Measurements from ENCODE around the gene FAM163A.

The FAM163A gene

DNA sequence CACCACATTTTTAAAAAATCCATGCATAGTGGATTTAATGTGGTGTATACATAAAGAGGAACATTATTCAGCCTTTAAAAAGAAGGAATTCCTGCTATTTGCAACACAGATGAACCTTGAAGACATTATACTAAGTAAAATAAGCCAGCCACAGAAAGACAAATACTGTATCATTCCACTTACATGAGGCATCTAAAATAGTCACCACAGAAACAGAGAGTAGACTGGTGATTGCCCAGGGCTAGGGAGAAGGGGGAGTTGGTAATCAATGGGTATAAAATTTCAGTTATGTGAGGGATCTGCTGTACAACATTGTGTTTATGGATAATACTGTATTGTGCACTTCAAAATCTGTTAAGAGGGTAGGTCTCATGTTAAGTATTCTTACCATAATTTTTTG, 10.0 kb downstream of the FAM163A start:
- no peak for DNase-seq

DNA sequence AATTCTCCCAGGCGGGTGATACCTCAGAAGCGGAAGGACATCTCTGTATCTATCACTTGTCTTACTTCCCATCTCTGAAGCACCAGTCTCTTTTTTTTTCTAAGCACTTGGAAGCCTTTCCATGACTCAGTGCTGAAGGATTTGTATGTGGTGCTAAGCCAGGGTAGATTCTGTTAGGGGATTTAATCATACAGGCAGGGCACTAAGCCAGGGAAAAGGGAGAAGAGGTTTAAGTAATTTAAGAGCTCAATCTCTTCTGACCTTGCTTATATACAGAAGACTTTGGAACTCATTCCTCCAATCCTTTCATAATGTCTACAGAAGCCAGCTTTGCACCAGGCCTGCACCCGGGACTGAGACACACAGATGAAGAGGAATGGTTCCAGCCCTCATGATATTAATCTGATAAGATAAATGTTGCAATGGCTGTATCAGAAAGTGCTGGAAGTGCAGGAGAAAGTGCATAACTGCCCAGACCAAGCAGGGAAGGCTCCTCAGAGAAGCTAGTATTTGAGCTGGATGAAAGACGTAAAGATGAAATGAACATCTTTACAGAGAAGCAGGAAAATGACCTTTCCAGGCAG, 11.0 kb downstream of the FAM163A start:
- DNase-seq = no peak

DNA sequence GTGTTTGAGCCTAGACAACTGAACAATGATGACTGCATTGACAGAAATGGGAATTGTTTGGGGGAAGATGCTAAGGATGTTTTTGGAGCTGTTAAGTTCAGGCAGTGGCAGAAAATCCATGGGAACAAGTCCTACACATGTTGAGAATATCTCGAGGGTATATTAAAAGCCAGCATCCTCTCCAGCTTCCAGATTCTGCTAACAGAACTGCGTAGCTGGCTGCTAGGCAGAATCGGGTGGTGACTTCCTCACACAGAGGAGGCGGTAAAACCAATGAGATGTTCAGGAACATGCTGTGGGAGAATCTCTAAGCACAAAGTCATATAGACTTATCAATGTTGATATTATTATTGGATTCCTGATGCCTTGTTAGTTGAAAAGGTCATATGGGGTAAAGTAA, 14.8 kb downstream of the FAM163A start:
- no peak for DNase-seq

DNA sequence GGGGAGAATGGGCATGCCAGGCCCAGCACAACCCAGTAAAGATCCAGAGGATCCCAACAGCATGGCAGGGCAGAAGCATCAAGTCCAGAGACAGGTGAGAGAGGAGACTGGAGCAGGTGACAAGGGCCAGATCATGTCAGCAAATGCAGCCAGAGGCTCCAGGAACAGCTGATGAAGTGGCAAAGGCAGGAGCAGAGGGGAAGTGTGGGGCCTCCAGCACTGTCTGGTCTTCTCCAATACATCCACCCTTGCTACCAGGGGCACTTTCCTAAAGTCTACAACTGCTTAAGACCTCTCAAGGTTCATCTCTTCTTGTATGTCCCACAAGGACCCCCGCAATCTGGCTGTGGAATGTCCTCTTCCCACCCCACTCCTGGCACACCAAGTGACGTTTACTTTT, 17.4 kb downstream of the FAM163A start:
- no peak for DNase-seq

DNA sequence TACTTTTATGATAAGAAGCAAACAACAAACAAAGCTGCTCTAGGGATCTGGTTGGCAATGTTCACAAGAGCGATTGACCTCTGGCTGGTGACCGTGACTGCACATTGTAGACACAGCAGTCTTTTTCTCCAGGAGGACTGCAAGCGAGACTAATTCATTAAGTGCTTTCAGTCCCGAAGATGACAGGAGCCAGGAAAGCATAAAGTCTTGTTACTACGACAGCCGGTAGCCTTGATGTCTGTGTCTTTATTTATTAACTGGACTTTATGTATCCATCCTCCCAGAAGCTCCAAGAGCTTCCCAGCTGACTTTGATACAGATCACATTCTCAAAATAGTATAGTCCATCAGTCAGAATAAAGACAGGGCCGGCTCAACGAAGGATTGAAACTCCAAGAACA, 18.2 kb downstream of the FAM163A start:
- DNase-seq = no peak

DNA sequence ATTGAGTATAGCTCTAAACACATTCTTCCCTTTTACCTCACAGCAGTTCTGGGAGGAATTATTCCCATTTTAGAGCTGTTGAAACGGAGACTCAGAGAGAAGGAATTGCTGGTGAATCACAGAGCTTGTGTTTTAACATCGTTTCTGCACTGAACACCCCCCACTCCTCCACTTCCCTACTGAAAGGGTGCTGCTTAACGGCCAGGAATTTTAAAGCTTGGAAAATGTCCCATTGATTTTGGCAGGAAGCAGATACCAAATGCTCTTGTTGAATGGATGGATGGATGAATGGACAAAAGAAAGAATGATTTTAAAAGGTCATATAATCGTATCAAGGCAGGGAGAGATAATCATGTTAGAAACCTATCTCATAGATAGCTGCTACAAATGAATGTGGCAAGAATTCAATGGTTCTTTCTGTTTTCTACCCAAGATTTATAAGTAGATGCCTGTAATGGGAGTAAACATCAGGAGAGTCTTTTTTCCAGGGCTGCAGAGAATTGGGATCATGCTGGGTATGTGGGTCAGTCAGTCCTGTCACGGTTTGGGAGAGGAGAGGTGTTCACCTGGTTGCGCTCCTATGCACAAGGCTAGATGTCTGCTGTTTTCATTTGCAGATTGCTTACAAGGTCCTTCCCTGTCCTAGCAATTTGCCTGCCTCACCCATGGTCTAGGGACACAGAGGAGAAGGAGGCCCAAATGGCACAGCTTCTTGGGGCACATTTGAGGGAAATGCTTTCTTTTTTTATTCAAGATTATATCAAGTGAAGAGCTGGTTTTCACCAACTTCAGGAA, 19.0 kb downstream of the FAM163A start:
- DNase-seq = no peak

DNA sequence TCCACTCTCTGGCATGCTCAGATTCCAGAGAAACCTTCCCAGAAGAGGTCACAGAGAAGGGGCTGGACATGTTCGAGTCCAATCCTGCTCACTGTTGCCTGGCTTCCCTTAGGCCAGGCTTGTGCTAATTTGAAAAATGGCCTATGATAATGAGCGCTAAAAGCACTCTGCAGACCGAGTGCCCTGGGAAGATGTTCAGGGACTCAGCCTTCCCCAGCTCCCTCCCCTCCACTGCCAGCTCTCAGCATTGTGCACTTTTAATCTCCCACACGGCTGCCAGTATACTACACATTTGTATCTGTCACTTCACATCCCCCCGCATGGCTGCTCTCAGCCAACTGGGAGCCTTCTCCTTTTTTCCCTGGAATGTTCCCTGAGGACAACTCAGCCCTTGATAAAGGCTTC, 24.1 kb downstream of the FAM163A start:
- no peak for DNase-seq

DNA sequence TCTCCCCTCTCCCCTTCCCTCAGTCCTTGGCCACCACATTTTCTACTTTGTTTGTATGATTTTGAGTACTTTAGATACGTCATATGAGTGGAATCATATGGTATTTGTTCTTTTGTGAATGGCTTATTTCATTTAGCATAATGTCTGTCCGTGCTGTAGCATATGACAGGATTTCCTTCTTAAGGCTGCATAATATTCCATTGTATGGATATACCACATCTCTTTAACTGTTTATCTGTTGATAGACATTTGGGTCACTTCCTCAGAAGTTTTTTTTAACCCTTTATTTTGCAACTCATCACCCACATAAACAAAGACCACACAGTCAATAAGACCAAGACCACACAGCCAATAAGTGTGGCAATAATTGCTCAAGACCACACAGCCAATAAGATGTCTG, 24.9 kb downstream of the FAM163A start:
- DNase-seq = no peak

DNA sequence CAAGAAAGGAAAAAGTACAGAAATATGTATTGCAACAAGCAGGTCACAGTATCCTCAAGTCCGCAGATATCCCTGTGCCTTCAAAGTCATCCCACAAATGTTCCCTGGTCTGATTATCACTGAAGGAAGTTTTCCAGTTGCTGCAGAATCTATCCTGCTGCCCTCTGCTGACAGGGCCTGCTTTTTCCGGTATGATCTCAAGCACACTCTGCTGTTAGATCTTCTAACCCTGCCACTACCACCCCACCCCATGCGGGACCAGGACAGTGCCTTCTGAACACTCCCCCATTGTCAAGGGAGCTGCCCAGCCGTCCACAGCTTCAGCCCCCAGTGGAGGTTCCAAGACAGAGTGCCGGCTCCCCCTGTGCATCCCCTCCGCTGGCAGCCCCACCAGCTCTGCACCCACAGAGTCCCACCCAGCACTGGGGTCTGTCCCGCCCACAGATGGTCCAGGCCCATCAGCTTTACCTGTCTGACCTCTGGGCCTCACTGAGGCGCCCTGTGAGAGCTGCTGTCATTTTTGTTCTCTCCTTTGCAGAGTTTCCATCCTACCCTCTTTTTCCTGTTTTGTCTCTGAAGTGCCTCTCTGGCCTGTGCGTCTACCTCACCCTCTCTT, 27.9 kb downstream of the FAM163A start:
- DNase-seq = no peak

DNA sequence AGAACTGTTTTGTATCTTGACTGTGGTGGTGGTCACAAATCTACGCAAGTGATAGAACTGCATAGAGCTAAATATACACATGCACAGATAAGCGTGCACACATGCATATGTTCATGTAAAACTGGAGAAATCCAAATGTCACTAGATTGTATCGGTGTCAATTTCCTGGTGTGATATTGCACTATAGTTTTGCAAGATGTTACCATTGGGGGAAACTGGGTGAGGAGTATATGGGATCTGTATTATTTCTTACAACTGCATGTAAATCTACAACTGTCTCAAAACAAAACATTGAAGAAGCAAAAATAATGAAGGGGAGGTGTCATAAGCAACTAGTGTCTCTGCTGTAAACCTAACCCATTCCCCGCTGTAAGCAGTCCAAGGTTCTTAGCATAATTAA, 30.2 kb downstream of the FAM163A start:
- no peak for DNase-seq

DNA sequence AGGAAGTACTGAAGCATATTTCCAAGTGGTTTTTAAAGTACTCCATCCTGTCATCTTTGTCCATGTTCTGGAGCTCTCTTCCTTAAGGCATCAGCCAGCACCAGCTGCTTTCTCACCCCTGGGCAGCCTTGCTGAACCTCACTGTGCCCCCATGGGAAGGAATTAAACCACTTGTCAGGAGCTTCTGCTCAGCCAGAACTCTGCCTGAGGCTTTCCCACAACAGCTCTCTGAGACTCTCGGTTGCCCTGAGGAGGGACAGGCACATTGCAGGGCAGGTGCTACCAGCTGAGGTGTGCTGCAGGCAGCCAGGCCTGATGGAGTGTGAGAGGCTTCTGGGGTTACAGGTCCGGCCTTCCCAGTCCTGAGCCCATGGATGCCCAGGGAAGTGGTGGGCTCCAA, 30.9 kb downstream of the FAM163A start:
- no peak for DNase-seq

DNA sequence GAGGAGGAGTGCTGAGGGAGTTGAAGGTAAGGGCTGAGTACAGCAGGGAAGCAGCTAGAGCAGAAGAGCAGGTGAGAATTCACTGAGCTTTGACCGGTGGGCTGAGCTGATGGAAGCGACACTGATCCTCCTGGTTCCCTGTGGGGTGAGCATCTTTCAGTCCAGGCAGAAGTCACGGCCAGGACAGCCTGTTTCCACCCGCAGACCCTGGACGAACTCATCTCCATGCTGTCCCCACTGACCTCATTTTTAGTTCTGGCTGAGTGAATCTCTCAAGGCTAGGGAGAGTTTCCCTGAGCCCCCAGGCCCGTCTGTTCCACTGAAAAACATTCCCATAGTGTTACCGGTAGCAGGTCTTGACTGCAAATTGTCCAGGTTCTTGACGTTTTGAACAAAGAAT, 31.5 kb downstream of the FAM163A start:
- DNase-seq = no peak

DNA sequence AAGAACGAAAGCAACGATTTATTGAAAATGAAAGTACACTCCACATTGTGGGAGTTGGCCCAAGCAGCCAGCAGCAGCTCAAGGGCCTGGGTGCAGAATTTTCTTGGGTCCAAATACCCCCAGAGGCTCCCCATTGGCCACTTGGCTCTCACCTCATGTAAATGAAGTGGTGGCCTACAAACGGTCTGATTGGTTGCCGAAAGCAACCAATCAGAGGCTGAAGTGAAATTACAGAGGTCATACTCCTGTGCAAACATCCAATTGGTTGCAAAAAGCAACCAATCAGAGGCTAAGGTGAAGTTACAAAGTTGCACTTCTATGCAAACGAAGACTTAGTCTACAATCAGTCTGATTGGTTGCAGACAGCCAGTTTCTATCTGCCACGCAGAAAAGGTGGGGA, 31.9 kb downstream of the FAM163A start:
- no peak for DNase-seq

DNA sequence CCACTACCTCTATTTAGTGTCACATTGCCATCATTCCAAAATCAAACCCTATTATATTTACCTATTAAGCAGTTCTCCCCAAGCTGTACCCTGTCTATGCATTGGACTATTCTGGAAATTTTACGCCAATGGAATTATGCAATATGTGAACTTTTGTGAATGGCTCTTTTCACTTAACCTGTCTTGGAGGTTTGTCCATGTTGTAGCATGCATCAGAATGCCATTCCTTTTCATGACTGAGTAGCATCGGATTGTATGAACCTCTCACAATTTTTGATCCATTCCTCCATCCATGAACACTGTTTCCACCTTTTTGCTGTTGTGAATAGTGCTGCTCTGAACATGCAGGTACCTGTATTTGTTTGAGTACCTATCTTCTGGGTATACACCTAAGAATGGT, 33.7 kb downstream of the FAM163A start:
- DNase-seq = no peak

DNA sequence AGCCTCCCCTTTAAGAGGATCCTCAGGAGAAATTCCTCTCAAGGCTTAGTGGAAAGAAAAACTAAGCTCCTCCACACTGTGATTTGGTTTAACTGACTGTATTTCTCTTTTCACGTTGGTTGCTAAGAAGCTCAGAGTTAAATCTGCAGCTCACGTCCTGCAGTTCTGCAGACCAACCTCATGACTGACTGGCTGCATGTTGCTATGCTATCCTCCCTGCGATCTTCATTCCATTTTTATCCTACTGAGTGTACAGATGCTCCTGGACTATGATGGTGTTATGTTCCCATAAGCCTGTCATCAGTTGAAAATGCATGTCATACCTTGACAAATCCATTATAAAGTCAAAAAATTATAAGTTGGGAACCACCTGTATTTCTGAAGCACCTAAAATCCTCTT, 34.6 kb downstream of the FAM163A start:
- DNase-seq = no peak

DNA sequence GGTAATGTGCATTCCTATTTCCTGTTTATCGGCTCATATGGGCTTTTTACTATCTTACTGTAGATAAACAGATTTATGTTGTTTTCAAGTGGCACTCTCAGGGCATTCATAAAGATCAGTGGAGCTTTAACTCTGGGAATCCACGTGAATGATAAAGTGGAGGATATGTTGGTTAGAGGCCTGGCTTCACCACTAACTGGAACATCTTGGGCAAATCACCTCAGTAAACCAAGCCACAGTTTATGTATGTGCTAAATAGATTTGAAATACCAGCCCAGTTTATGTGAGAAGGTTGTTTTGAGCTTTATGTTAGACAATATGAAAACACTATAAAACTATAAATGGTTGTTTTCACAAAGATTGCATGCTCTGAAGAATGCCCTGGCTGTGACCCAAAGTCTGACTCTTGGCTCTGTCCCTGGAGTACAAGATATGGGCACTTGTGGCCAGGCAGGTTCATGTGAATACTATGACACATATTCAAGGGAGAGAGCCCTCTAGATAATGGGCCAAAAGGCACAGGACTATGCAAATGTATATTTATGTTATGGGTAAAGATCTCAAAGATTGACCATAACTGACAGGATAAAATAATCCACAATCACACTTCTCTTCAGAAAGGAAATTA, 36.7 kb downstream of the FAM163A start:
- DNase-seq = no peak

DNA sequence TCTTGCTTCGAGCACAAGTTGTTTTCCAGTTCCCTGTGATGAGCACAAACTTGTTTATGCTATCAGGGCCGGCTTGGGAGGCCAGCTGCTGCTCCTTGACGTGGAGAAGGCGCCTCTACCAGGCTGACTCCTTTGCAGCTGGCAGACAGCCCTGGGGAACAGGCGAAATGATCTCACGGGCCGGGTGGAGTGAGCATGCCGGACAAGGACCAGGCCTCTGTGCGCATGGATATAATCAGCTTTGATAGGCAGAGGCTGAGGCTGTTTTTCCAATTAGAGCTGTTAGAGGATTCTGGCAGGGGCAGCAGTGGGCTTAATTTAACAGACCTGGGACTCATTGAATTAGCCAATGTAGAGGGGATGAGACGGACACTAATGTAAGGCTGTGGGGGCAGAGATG, 38.9 kb downstream of the FAM163A start:
- no peak for DNase-seq

DNA sequence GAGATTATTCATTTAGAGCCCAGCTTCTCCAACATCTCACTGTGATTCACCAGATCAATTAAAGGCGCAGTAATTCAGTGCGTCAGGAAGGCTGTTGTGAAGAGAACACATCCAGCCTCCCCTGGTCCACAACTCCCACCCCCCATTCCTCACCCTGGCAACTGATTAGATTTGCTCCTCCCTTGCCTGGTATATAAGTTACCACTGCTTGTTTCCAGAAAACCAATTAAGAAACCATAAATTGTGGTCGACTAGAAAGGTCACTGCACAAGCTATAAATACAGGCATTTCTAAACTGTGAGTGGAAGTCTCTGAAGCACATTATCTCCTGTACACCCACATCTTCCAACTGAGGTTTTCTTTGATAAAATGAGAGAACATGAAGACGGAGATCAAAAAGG, 41.9 kb downstream of the FAM163A start:
- no peak for DNase-seq

DNA sequence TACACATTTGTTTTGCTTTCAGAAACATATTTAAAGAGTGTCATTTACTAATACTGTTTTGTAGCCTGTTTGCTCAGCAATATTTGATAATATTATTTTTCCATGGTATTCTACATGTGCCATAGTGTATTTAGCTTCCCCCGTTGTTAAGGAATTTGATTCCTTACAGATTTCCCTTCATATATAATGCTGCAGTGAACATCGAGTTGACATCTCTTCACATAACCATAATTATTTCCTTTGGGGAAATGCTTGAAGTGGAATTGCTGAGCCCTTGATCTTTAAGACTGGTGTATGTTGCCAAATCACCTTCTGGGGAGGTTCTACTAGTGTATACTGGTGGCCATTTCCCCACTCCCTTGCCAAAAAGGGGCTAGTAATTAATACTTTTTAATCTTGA, 42.6 kb downstream of the FAM163A start:
- no peak for DNase-seq

DNA sequence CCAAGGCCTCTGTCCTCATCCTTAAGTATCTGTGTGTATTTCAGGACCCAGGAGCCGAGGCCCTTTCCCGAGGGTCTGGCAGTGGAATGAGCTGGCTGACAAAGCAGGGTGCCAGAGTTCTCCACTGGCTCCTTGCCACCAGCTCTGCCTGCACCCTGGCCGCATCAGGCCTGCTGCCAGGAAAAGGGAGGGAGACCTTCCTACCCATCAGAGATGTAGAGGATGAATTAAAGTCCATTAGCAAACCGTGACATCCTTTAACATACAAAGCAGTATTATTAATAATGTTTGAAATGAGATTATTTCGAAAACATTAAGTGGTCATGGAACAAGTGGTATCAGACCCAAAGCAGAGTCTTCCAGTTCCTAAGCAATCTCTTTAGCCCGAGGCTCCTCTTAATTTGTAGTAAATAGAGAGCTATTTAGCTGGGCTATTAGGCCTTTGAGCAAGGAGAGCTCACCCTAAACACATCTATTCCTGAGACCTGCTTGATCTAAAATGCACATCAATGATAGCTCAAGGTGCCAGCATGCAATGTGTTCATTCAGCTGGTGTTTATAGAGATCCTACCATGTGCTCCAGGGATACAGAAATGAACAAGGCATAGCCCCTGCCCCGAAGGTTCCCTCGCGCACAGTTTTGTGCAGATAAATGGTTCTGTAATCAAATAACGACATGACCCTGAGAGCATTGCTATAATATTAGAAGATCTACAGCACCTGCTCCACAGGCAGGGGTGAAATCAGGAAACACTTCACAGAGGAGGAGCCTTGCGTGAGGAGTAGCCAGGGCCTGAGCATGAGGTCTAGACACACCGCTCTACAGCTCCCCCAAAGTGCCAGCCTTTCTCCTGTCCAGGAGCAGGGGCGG, 44.0 kb downstream of the FAM163A start:
- no peak for DNase-seq

DNA sequence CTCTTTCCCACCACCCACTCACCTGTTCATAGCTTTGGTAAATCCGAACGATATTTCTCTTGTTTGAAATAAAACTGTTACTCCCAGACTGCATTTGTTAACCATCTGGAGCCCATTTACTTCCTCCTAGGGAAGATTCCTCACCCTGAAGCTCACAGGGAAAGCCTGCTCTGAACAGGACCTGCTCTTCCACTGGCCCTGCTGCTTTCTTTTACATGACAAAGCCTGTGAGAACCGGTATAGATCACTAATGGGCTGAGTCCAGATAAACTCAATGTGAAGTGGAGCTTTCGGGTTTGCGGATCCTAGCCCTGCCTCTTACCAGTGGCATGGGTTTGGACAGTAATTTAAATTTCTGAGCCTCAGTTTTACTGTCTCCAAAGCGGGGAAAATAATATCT, 45.2 kb downstream of the FAM163A start:
- DNase-seq = no peak

DNA sequence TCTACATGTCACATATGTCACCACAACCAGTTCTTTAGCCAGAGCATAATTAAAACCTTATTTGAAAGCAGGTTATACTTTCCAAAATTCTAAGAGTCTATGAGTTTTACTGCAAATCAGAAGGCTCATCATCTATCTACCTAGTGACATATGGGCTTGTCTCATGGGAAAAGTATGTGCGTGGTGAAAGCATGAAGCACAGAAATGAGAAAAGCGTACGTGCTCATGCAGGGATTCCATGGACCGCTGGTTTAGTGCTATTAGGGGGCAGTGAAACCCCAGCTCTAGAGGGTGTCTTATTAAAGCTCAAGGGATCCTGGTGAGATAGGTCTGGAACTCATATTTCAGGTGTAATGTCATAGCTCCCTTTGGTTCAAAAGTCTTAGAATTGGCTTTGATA, 50.2 kb downstream of the FAM163A start:
- no peak for DNase-seq

DNA sequence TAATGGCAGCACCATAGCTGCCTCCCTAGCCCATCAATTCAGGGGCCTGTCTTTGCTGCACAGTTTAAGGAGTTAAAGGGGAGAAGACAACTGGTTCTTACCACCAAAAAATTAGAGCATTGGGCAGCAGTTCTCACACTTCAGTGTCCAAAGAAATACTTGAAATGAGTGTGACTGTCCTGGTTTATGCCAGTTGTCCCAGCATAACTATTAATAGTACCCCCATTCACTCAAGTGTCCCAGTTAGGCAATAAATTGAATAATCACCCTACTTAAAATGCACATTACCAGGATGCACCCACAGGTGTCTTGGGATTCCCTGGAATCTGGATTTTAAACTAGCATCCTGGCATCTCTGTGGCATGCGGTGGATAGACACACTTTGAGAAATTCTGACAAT, 51.1 kb downstream of the FAM163A start:
- DNase-seq = no peak
